H9 (cell line): ENCODE data around the gene BRAT1. TPM values are rescaled to one million over a fixed set of nuclear protein-coding genes. Genes with fewer than 3 reads are reported as not detected.

Source experiments
- DNase-seq: peaks from one replicate; pipeline ENCODE4 v3.0.0-alpha.2; 2017
- H2AFZ ChIP-seq: one replicate; pipeline ENCODE4 v1.6.1; 2013; ENCODE audit warnings: mild to moderate bottlenecking, low read length, control low read depth, moderate library complexity
- H2AK5ac ChIP-seq: 2 replicates; pipeline ENCODE4 v1.6.1; 2013; ENCODE audit warnings: low read length, control low read depth, mixed read lengths; ENCODE audit not compliant: insufficient read length
- H2BK120ac ChIP-seq: one replicate; pipeline ENCODE4 v1.6.1; 2013; ENCODE audit warnings: low read depth, mild to moderate bottlenecking, low read length, control low read depth, inconsistent platforms; ENCODE audit not compliant: poor library complexity, severe bottlenecking
- H2BK12ac ChIP-seq: 2 replicates; pipeline ENCODE4 v1.6.1; 2013; ENCODE audit warnings: low read length, control low read depth, mixed read lengths, low read depth; ENCODE audit not compliant: insufficient read length
- H2BK15ac ChIP-seq: 2 replicates; pipeline ENCODE4 v1.6.1; 2013; ENCODE audit warnings: low read depth, low read length, control low read depth
- H2BK20ac ChIP-seq: one replicate; pipeline ENCODE4 v1.6.1; 2013; ENCODE audit warnings: low read depth, mild to moderate bottlenecking, low read length, control low read depth, inconsistent platforms; ENCODE audit not compliant: poor library complexity, severe bottlenecking
- H2BK5ac ChIP-seq: 2 replicates; pipeline ENCODE4 v1.6.1; 2013; ENCODE audit warnings: low read length, control low read depth, mixed read lengths; ENCODE audit not compliant: insufficient read length
- H3K14ac ChIP-seq: 2 replicates; pipeline ENCODE4 v1.6.1; 2013; ENCODE audit warnings: low read length, control low read depth; ENCODE audit not compliant: insufficient read depth
- H3K18ac ChIP-seq: 2 replicates; pipeline ENCODE4 v1.6.1; 2013; ENCODE audit warnings: low read depth, mild to moderate bottlenecking, mixed read lengths, low read length, control low read depth; ENCODE audit not compliant: insufficient read length
- H3K23ac ChIP-seq: 2 replicates; pipeline ENCODE4 v1.6.1; 2013; ENCODE audit warnings: low read length, control low read depth, mixed read lengths, low read depth; ENCODE audit not compliant: insufficient read length
- H3K23me2 ChIP-seq: 2 replicates; pipeline ENCODE4 v1.6.1; 2013; ENCODE audit warnings: low read depth, mild to moderate bottlenecking, mixed read lengths, low read length, control low read depth; ENCODE audit not compliant: insufficient read length, poor library complexity, severe bottlenecking
- H3K27ac ChIP-seq: 2 replicates; pipeline ENCODE4 v1.5.1; 2013; ENCODE audit warnings: low read length, control low read depth, mixed read lengths, low read depth; ENCODE audit not compliant: insufficient read length
- H3K27me3 ChIP-seq: 2 replicates; pipeline ENCODE4 v1.6.1; 2013; ENCODE audit warnings: low read length, control low read depth, inconsistent platforms; ENCODE audit not compliant: insufficient read depth
- H3K4ac ChIP-seq: 2 replicates; pipeline ENCODE4 v1.6.1; 2013; ENCODE audit warnings: low read depth, mild to moderate bottlenecking, control low read depth, inconsistent platforms, low read length, moderate library complexity
- H3K4me1 ChIP-seq: 2 replicates; pipeline ENCODE4 v1.6.1; 2013; ENCODE audit warnings: low read length, control low read depth, inconsistent platforms; ENCODE audit not compliant: insufficient read depth
- H3K4me2 ChIP-seq: 2 replicates; pipeline ENCODE4 v1.6.1; 2013; ENCODE audit warnings: low read length, control low read depth, mixed read lengths; ENCODE audit not compliant: insufficient read length, insufficient read depth
- H3K56ac ChIP-seq: 2 replicates; pipeline ENCODE4 v1.6.1; 2013; ENCODE audit warnings: low read depth, mild to moderate bottlenecking, mixed read lengths, low read length, control low read depth; ENCODE audit not compliant: insufficient read length
- H3K79me1 ChIP-seq: 2 replicates; pipeline ENCODE4 v1.6.1; 2013; ENCODE audit warnings: low read depth, mild to moderate bottlenecking, moderate library complexity, low read length, control low read depth, inconsistent platforms; ENCODE audit not compliant: insufficient read depth, poor library complexity, severe bottlenecking
- H3K79me2 ChIP-seq: 2 replicates; pipeline ENCODE4 v1.6.1; 2013; ENCODE audit warnings: low read length, control low read depth, inconsistent platforms; ENCODE audit not compliant: insufficient read depth
- H3K9ac ChIP-seq: 2 replicates; pipeline ENCODE4 v1.6.1; 2013; ENCODE audit warnings: low read length, control low read depth, mixed read lengths; ENCODE audit not compliant: insufficient read length; ENCODE audit errors: extremely low read depth
- H3K9me3 ChIP-seq: one replicate; pipeline ENCODE4 v1.6.1; 2013; ENCODE audit warnings: low read depth, low read length, inconsistent platforms; ENCODE audit not compliant: control insufficient read depth
- H3T11ph ChIP-seq: one replicate; pipeline ENCODE4 v1.6.1; 2013; ENCODE audit warnings: mild to moderate bottlenecking, low read length, control low read depth, inconsistent platforms
- H4K20me1 ChIP-seq: one replicate; pipeline ENCODE4 v1.6.1; 2013; ENCODE audit not compliant: control insufficient read depth, insufficient read length, insufficient read depth
- H4K5ac ChIP-seq: 2 replicates; pipeline ENCODE4 v1.6.1; 2013; ENCODE audit warnings: low read depth, mild to moderate bottlenecking, mixed read lengths, low read length, control low read depth; ENCODE audit not compliant: insufficient read length
- H4K8ac ChIP-seq: replicated peaks from 2 replicates; pipeline ENCODE4 v1.6.1; 2013; ENCODE audit warnings: low read length, control low read depth, mixed read lengths, low read depth; ENCODE audit not compliant: insufficient read length
- H4K91ac ChIP-seq: 2 replicates; pipeline ENCODE4 v1.6.1; 2013; ENCODE audit warnings: low read depth, mild to moderate bottlenecking, moderate library complexity, mixed read lengths, low read length, control low read depth; ENCODE audit not compliant: insufficient read length
- H3K27ac Mint-ChIP-seq, 3 experiments: 2 replicates in 2 of 3; 3 replicates in 1 of 3; pipeline ENCODE4 v1.8.0; 2020 to 2021; ENCODE audit warnings: mixed read lengths in 3 of 3, mild to moderate bottlenecking in 1 of 3, moderate library complexity in 1 of 3
- H3K27me3 Mint-ChIP-seq: 2 replicates; pipeline ENCODE4 v1.8.0; 2021; ENCODE audit warnings: low read depth, mild to moderate bottlenecking, moderate library complexity, mixed read lengths
- H3K36me3 Mint-ChIP-seq, 3 experiments: 2 replicates in 2 of 3; 3 replicates in 1 of 3; pipeline ENCODE4 v1.8.0; 2020 to 2021; ENCODE audit warnings: low read depth in 3 of 3, mixed read lengths in 3 of 3; ENCODE audit not compliant: insufficient read depth in 1 of 3
- H3K4me1 Mint-ChIP-seq, 2 experiments: 2 replicates each; pipeline ENCODE4 v1.8.0; 2020; ENCODE audit warnings: mixed read lengths in 2 of 2
- H3K4me3 Mint-ChIP-seq, 2 experiments: 2 replicates in 1 of 2; 3 replicates in 1 of 2; pipeline ENCODE4 v1.8.0; 2020 to 2021; ENCODE audit warnings: mild to moderate bottlenecking in 2 of 2, mixed read lengths in 2 of 2, moderate library complexity in 1 of 2
- H3K9me3 Mint-ChIP-seq, 2 experiments: 2 replicates in 1 of 2; 3 replicates in 1 of 2; pipeline ENCODE4 v1.8.0; 2020; ENCODE audit warnings: mild to moderate bottlenecking in 2 of 2, mixed read lengths in 2 of 2, moderate library complexity in 1 of 2
- CTCF ChIP-seq: fragments of 200-600 bp; sonication (generic); conservative IDR thresholded peaks from 3 replicates; pipeline ENCODE4 v1.8.0; 2021; ENCODE audit warnings: antibody characterized with exemption, mild to moderate bottlenecking
- WGBS: extraction: QIAGEN DNeasy Blood & Tissue Kit; methylation state at CpG from one replicate; pipeline ENCODE4 v1.1.7; 2013; ENCODE audit warnings: missing lambda C conversion rate, low lambda C conversion rate, mixed read lengths; ENCODE audit not compliant: insufficient read length; ENCODE audit errors: extremely low coverage; 5-methylcytosine and 5-hydroxymethylcytosine counted together
- total RNA-seq: library from RNA; stranded (reverse); gene quantifications from 2 replicates; pipeline ENCODE4 v1.2.1, GENCODE V29; 2021

BRAT1 gene
- total RNA-seq, 1 experiment from 2014 or later: 41.2 TPM

GRCh38 chr7:2597273-2597640 lies 41.9 kb upstream of the BRAT1 start:
- no peaks in the 10 kb centered on the region for H3K23me2 ChIP-seq
- no peak for DNase-seq
- H3K23ac ChIP-seq: no peak overlapping the region
- H3K79me2 ChIP-seq: no peaks in the 10 kb centered on the region
- no peak overlapping the region for H3K18ac ChIP-seq
- no peak overlapping the region for H2BK20ac ChIP-seq
- H2BK15ac ChIP-seq: no peak overlapping the region
- no peaks in the 10 kb centered on the region for H3K9me3 ChIP-seq
- Mint-ChIP-seq H3K4me1 (no peaks in the 10 kb centered on the region), H3K27ac (no peak overlapping the region; a peak in 1 of 7 replicates), H3K9me3 (no peaks in the 10 kb centered on the region), H3K36me3 (peaks cover 4 to 10% (median 5%) of the 10 kb centered on the region in 3 experiments; a peak in 5 of 7 replicates), H3K27me3 (no peaks in the 10 kb centered on the region), H3K4me3 (no peak overlapping the region)
- no peak overlapping the region for H4K91ac ChIP-seq
- H3K27me3 ChIP-seq: no peaks in the 10 kb centered on the region
- H3K4me1 ChIP-seq: no peaks in the 10 kb centered on the region
- H4K20me1 ChIP-seq: no peaks in the 10 kb centered on the region
- no peak overlapping the region for H2AFZ ChIP-seq
- H3K14ac ChIP-seq: no peak overlapping the region
- H3K56ac ChIP-seq: no peak overlapping the region
- TF ChIP-seq CTCF: no peak
- no peak overlapping the region for H3K4me2 ChIP-seq
- no peak overlapping the region for H2BK5ac ChIP-seq
- H4K8ac ChIP-seq: no peak overlapping the region
- no peak overlapping the region for H2BK120ac ChIP-seq
- no peak overlapping the region for H3K27ac ChIP-seq
- H2BK12ac ChIP-seq: no peak overlapping the region
- H4K5ac ChIP-seq: no peak overlapping the region
- H3T11ph ChIP-seq: no peak overlapping the region
- no peaks in the 10 kb centered on the region for H3K79me1 ChIP-seq
- H3K9ac ChIP-seq: no peak overlapping the region
- H2AK5ac ChIP-seq: no peak overlapping the region
- H3K4ac ChIP-seq: no peak overlapping the region
- no CpG with 5 or more reads among the region's 13 CpGs for WGBS
